GM12892 (cell line): Measurements from ENCODE around the gene SYNPR.

Source experiments
- POLR2A ChIP-seq: IDR thresholded peaks from 2 replicates; pipeline ENCODE4 v1.6.1; 2011; ENCODE audit warnings: low read depth, low read length, control low read depth
- TAF1 ChIP-seq: IDR thresholded peaks from 2 replicates; pipeline ENCODE4 v1.6.1; 2011; ENCODE audit warnings: low read depth, mild to moderate bottlenecking, control low read depth, low read length, borderline replicate concordance

DNA sequence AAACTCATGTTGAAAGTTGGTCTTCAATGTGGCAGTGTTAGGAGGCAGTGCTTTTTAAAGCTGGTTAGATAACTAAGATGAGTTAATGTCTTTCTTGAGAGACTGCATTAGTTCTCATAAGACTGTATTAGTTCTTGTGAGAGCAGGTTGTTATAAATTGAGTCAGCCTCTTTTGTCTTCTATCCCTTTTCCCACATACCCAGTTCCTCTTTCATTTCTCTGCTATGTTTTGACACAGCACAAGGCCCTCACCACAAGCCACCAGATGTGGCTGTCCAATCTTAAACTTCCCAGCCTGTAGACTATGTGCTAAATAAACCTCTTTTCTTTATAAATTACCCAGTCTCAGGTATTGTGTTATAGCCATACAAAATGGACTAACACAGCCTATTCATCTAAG, 279.8 kb downstream of the SYNPR start:
- no peak for TF ChIP-seq POLR2A
- no peak for TF ChIP-seq TAF1
